Kidney epithelial cell (primary cell): ENCODE results near the gene ARL5C. TPM values are rescaled to one million over a fixed set of nuclear protein-coding genes. Genes with fewer than 3 reads are reported as not detected.

ENCODE experiments used
- DNase-seq: peaks from one replicate; pipeline ENCODE4 v3.0.0-alpha.2; 2010; ENCODE audit warnings: low read depth
- H3K27me3 ChIP-seq: 2 replicates; pipeline ENCODE4 v1.6.0; 2011; ENCODE audit warnings: low read length; ENCODE audit not compliant: control insufficient read depth, insufficient read depth
- H3K36me3 ChIP-seq: 2 replicates; pipeline ENCODE4 v1.5.1; 2011; ENCODE audit warnings: low read length; ENCODE audit not compliant: control insufficient read depth, insufficient read depth
- H3K4me3 ChIP-seq: 2 replicates; pipeline ENCODE4 v1.5.1; 2011; ENCODE audit warnings: low read depth, mild to moderate bottlenecking, control low read depth, low read length
- CTCF ChIP-seq: IDR thresholded peaks from 2 replicates; pipeline ENCODE4 v1.5.1; 2011; ENCODE audit warnings: mild to moderate bottlenecking, moderate library complexity, low read length, control low read depth, inconsistent platforms; ENCODE audit not compliant: insufficient read depth, poor library complexity, severe bottlenecking
- total RNA-seq: library from RNA; depleted of rRNA; stranded (reverse); fragments of >200 nt; gene quantifications from 2 replicates; pipeline ENCODE4 v1.2.3, GENCODE V29; 2015

ARL5C gene
- total RNA-seq, 1 donor from 2014 or later, result not detected

- Histone ChIP-seq H3K27me3 (no peaks in the 10 kb centered on the region), H3K36me3 (peaks cover 10% of the 10 kb centered on the region), H3K4me3 (peak overlapping the region; percentile 95)
- no peak for TF ChIP-seq CTCF
- DNase-seq, result no peak
Measured at GRCh38 chr17:39200957-39201510, 35.1 kb upstream of the ARL5C start.

DNA sequence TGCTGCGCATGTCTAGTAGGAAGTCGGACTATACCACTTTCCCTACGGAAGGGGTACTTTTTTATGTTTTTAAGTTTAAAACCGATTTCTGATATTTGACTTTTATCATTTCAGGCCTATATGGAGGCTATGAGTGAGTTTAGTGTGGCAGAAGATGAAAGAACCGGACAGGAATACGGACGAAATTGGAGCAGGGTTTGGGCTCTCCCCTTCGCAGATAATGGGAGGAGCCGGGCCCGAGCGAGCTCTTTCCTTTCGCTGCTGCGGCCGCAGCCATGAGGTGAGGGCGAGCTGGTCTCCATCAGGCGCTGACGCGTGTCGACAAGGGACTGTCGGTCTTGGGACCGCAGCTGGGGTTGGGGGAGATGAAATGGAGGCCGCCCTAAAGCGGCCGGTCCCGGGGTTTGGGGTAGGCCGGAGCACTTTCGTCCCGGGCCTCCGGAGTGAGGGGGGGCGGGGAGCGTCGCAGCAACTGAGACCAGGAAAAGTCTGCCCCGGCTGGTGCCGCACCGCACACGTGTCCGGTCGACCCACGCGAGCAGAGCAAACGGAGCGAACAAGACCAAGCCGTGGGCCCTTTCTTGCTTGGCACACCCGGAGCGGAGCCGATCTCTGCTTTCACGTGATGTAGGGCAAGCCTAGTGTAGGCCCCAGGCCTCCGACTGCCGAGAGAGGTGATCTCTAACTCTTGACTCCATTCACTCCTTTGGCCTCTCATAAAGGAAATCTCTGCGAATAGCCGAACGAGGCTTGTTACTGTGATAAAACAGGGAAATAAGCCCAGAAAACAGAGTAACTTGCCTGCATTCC is 34.3 kb upstream of the ARL5C start, which contains the start of gene RPL19:
Gene RPL19 (plus strand): TSS at position 214 of the 810 bp plus-strand sequence. CDS start 62 bp downstream, at position 276.
- Histone ChIP-seq H3K36me3 (peaks cover 10% of the 10 kb centered on the region), H3K27me3 (no peaks in the 10 kb centered on the region), H3K4me3 (peak within 1 kb of the TSS; percentile 95)
- TF ChIP-seq CTCF, result no peak
- DNase-seq, result no peak

GRCh38 chr17:39199820-39200069 is 33.8 kb upstream of the ARL5C start:
- Histone ChIP-seq H3K27me3 (no peaks in the 10 kb centered on the region), H3K36me3 (peaks cover 8% of the 10 kb centered on the region), H3K4me3 (peak overlapping the region; percentile 95)
- TF ChIP-seq CTCF, result no peak
- DNase-seq, result peak; percentile 81

- Histone ChIP-seq H3K36me3 (peaks cover 2% of the 10 kb centered on the region), H3K27me3 (no peaks in the 10 kb centered on the region), H3K4me3 (no peak overlapping the region)
- no peak for DNase-seq
- TF ChIP-seq CTCF, result no peak
Measured at GRCh38 chr17:39198186-39198566, 32.2 kb upstream of the ARL5C start.

- Histone ChIP-seq H3K4me3 (peak within 1 kb of the TSS; percentile 73), H3K27me3 (no peaks in the 10 kb centered on the region), H3K36me3 (peaks cover 2% of the 10 kb centered on the region)
- no peak for DNase-seq
- TF ChIP-seq CTCF, result no peak
Measured at GRCh38 chr17:39197380-39198185, 31.6 kb upstream of the ARL5C start, which contains the start of gene CACNB1. CACNB1 (minus strand) TSS chr17:39197669; CDS start chr17:39197495, 174 bp downstream.
